ENCODE measurements around the gene CITED2. TPM values are rescaled to one million over a fixed set of nuclear protein-coding genes. Genes with fewer than 3 reads are reported as not detected.

CITED2 gene
- total and polyA plus RNA-seq, 2 of the 8 experiments (the other 6 are each of a cell fraction or from before 2014, with no cell fraction given): 89.1 to 115 TPM

- FAIRE-seq: no peak
- TF ChIP-seq TEAD4 (IDR thresholded peaks at IDR 0.05; ENCODE audit: low read depth, low read length) (no peak), CTCF (IDR thresholded peaks at IDR 0.05; ENCODE audit: control extremely low read depth in 1 of 3, insufficient read depth in 1 of 3, low read depth in 1 of 3, low read length in 3 of 3) (no peak), CREB1 (IDR thresholded peaks at IDR 0.05) (no peak), TBP (IDR thresholded peaks at IDR 0.05; ENCODE audit: low read depth, low read length) (no peak), NRF1 (IDR thresholded peaks at IDR 0.05; ENCODE audit: low read depth, low read length) (no peak), SUZ12 (IDR thresholded peaks at IDR 0.05; ENCODE audit: low read length) (no peak), JUND (IDR thresholded peaks at IDR 0.05; ENCODE audit: low read length) (no peak), SIX5 (IDR thresholded peaks at IDR 0.05; ENCODE audit: low read depth, low read length) (no peak), SP2 (IDR thresholded peaks at IDR 0.05; ENCODE audit: low read length) (no peak), PHF8 (conservative IDR thresholded peaks at IDR 0.05; ENCODE audit: low read depth, low read length) (no peak), RAD21 (IDR thresholded peaks at IDR 0.05 in 1 of 2, conservative IDR thresholded peaks at IDR 0.05 in 1 of 2; ENCODE audit: low read depth in 2 of 2, low read length in 2 of 2) (no peak), TCF12 (IDR thresholded peaks at IDR 0.05; ENCODE audit: low read depth, low read length) (no peak)
Observed at GRCh38 chr6:139395371-139395770, 20.9 kb upstream of the CITED2 start.

More at GRCh38 chr6:139395371-139395770, 20.9 kb upstream of the CITED2 start:
- Histone ChIP-seq H4K91ac (replicated peaks; ENCODE audit: insufficient read length, low read length) (no peak overlapping the region), H3K27me3 (replicated peaks in 1 of 4; ENCODE audit: control insufficient read depth in 3 of 4, extremely low read depth in 1 of 4, insufficient read depth in 3 of 4, low read length in 3 of 4) (peaks cover 16 to 57% (median 39%) of the 10 kb centered on the region in 4 experiments), H2AFZ (ENCODE audit: low read length) (no peak overlapping the region), H2BK12ac (ENCODE audit: low read depth, low read length) (no peak overlapping the region), H2BK15ac (ENCODE audit: low read length) (no peak overlapping the region), H4K5ac (ENCODE audit: insufficient read length, low read depth, low read length) (no peak overlapping the region), H3K23me2 (ENCODE audit: low read depth, low read length) (peaks cover 2% of the 10 kb centered on the region; the same call in 1 of the 2 replicates), H2BK120ac (replicated peaks; ENCODE audit: low read depth, low read length) (no peak overlapping the region), H3K9me3 (ENCODE audit: insufficient read depth in 2 of 2, low read depth in 1 of 2, low read length in 1 of 2) (no peaks in the 10 kb centered on the region; a peak in 1 of 4 replicates), H3K79me1 (ENCODE audit: low read depth, low read length) (no peaks in the 10 kb centered on the region), H2BK20ac (ENCODE audit: low read length) (no peak overlapping the region), H4K20me1 (replicated peaks in 1 of 2; ENCODE audit: control insufficient read depth in 1 of 2, insufficient read depth in 2 of 2, low read length in 2 of 2) (peaks cover 0 to 2% of the 10 kb centered on the region in 2 experiments), H3K4me3 (ENCODE audit: extremely low read depth in 1 of 4, insufficient read depth in 2 of 4, low read depth in 3 of 4, low read length in 4 of 4) (no peak overlapping the region), H3K56ac (replicated peaks; ENCODE audit: insufficient read length, low read depth, low read length) (no peak overlapping the region), H3K79me2 (ENCODE audit: control insufficient read depth in 1 of 2, insufficient read depth in 2 of 2, low read length in 2 of 2) (no peaks in the 10 kb centered on the region), H3K9ac (replicated peaks in 1 of 4; ENCODE audit: extremely low read depth in 1 of 4, low read depth in 3 of 4, low read length in 3 of 4) (no peak overlapping the region), H3K18ac (ENCODE audit: extremely low read depth, low read length) (no peak overlapping the region), H3K4me2 (ENCODE audit: insufficient read depth in 1 of 2, low read depth in 2 of 2, low read length in 2 of 2) (peak overlapping the region in 1 of 2 experiments; percentile 65; a peak in 1 of 4 replicates), H3K27ac (ENCODE audit: low read depth, low read length) (no peak overlapping the region), H4K8ac (ENCODE audit: extremely low read depth, insufficient read depth, low read length) (no peak overlapping the region), H3K4ac (replicated peaks; ENCODE audit: insufficient read length, low read depth, low read length) (no peak overlapping the region), H3K14ac (ENCODE audit: insufficient read length) (no peak overlapping the region), H3K23ac (ENCODE audit: insufficient read length) (no peak overlapping the region), H3K36me3 (ENCODE audit: control insufficient read depth in 2 of 4, insufficient read depth in 4 of 4, low read length in 3 of 4) (no peaks in the 10 kb centered on the region), H2BK5ac (ENCODE audit: low read depth, low read length) (no peak overlapping the region), H2AK5ac (ENCODE audit: low read depth, low read length) (no peak overlapping the region), H3K4me1 (replicated peaks in 1 of 4; ENCODE audit: control insufficient read depth in 3 of 4, insufficient read depth in 4 of 4, low read length in 3 of 4) (peaks cover 0 to 8% (median 1%) of the 10 kb centered on the region in 4 experiments; a peak in 3 of 7 replicates)
- no peak for DNase-seq (ENCODE audit: low read depth in 1 of 2, low spot score in 2 of 2)
- CTCF ChIA-PET (ENCODE audit: partially characterized antibody): interaction anchor here (0.6 to 1.4 kb wide), 6 partner anchors 11 to 78 kb away, joined by 3 to 5 read pairs (median 3); partner anchors contain the start of gene CITED2
- POLR2A ChIA-PET (ENCODE audit: partially characterized antibody): interaction anchor here (1.4 to 5.4 kb wide), 3 partner anchors 21 to 79 kb away, joined by 3 to 34 read pairs (median 3); partner anchors contain the start of gene CITED2
- 76% methylated on average over 1 of the region's 1 CpG; no CpG with 5 or more reads in 1 of the 2 experiments for WGBS, 2 experiments (ENCODE audit: extremely low coverage in 1 of 2, insufficient coverage in 1 of 2, insufficient read length in 1 of 2, insufficient replicate concordance in 2 of 2, low coverage in 1 of 2, low lambda C conversion rate in 2 of 2, missing lambda C conversion rate in 1 of 2)
